Fibroblast of skin of left biceps (primary cell): ENCODE data around the gene PI16.
"Not testable (repeated sequence)": the region's sequence is repeated elsewhere in the genome, so short reads cannot be mapped to it uniquely, and the experiment has no call there.

Source experiments
- DNase-seq, 2 experiments: peaks; one replicate each; pipeline ENCODE4 v3.0.0-alpha.2; 2013; ENCODE audit warnings: low read depth in 2 of 2

The PI16 gene

DNA sequence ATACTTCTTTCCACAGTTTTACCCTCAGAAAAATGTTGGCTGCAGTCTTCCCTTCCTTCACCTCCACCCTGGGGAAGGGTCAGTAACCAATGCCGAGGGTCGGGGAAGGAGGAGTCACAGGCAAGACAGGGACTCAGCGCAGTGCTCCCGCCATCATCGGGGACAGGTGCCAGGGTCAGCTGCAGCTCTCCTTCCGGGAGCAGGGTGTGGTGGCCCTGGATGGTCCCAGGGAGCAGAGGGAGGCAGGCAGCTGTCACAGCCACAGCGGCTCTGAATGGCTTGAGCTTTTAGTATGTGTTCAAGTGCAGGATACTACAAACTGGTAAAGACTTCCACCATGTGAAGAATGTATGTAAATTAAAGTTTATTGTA, 26.0 kb upstream of the PI16 start:
- DNase-seq: no peak

DNA sequence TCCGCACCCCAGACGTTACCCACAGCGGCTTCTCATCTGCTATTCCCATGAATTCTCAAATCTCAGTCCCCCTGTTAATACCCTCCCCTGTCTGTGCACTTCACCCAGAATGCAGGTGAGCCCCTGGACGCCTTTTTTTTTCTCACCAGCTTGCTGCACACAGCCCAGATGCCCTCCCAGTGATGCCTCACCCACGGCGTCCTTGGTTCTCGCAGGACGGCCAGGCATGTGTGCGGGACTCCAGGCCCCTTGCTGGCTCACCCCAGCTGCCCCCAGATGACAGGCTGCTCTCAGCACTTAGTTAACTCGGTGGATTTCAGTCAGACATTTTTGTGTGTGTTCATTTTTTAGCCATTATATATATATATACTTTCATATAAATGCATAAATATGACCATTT, 25.4 kb upstream of the PI16 start:
- DNase-seq: no peak

DNA sequence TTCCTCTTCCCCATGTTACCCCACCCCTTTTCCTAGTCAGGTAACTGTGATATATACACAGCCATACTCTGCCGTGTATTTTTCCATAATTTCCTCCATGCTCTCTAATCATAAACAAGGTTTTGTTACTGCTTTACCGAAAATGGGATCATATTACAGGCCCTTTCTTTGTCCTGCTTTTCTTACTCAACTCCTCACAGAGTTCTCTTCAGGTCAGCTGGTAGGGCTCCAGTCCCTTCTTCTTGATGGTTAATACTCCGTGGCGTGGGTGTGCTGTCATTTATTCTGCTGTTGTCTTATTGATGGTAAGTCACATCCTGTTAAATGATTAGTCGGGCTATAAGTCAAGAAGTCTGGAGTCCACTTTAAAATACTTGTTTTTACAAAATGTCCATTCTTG, 24.9 kb upstream of the PI16 start:
- DNase-seq: no peak

DNA sequence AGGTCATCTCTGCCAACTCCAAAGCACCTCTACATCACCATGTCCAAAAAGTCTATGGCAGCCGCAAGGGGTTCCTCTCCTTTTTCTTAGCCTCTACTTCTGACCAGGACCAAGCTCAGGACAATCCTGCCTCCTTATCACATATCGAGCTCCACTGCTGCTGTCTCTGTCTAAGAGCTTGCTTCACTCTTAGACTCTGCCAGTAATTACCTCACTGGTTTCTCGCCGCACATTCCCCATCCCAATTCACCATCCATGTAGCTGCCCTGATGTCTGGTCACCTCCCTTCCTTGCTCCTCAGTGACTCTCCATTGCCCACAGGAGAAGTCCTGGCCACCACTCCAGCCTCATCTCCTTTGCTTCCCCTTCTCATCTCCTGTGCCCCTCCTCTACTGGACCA, 24.1 kb upstream of the PI16 start:
- no peak for DNase-seq

DNA sequence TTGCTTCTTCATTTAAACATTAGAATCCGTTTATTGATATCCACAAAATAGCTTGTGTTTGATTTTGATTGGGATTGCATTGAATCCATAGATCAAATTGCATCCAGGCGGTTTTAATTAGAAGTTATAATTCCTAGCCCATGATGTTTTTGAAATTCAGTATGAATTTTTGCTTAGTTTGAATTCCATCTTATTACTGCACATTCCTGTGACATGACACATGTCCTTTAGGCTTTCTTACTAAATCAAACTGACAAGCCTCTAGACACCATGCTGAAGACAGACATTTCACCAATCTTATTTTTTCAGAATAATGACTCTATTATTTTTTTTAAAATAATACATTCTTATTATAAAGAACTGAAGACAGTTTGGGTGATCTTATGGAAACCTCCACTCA, 21.4 kb upstream of the PI16 start:
- peak; percentile 75 to 80 for DNase-seq

DNA sequence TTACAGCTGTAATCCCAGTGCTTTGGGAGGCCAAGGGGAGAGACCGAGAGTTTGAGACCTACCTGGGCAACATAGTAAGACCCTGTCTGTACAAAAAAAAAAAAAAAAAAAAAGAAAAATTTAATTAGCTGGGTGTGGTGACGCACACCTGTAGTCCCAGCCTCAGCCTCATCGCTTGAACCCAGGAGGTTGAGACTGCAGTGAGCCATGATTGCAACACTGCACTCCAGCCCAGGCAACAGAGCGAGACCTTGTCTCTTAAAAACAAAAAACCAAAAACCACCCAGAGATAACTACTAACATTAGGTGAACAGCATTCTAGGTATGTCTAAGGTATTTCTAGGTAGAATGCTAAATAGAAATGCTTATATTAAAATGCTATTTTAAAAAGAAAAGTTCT, 21.0 kb upstream of the PI16 start:
- no peak for DNase-seq

DNA sequence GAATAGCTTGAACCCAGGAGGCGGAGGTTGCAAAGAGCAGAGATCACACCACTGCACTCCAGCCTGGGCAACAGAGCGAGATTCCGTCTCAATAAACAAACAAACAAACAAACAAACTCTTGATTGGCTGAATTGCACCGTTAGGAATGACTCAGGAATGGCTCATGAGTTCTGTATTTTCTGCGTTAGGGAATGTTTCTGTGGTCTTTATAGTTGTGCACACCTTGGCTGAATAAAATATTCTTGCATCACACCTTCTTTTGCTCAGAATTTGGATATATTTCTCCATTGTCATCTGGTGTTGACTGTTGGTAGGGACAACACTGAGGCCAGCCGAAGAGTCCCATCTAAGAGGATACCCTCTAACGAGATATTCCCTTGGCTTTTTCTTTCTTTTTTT, 19.6 kb upstream of the PI16 start:
- no peak for DNase-seq

DNA sequence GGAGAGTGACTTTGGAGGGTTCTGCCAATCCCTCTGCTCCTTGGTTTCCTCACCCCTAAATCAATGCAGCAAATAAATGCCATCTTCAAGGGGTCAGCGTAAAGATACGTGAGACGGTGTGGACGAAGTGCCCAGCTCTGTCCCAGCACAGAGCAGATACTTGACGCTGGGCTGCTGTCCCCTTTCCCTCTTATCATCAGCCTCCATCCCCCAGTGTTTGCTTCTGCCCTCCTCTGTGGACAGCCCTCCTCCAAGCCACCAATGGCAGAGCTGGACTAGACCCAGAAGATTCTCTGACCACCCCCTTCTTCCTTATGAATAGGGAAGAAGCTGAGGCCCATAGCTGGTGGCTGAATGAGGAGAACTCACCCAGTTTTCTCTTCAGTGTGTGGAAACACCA, 17.7 kb upstream of the PI16 start:
- no peak for DNase-seq

DNA sequence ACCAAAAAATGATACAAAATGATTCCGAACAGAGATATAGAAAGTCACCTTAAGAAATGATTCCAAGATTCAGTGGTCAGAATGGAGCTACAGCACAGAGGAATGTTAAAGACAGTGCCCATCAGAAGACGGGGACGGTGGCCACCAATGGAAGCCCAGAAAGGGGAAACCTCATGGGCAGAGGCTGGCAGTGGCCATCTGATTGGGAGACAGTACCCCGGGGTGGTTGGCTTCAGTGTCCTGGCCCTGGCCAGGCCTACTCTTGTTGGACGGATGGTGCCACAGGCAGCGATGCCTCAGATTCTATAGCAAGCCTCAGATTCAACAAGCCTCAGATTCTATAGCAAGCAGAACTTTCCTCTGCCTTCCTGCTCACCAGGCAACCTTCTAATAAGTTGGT, 16.6 kb upstream of the PI16 start:
- DNase-seq: no peak

DNA sequence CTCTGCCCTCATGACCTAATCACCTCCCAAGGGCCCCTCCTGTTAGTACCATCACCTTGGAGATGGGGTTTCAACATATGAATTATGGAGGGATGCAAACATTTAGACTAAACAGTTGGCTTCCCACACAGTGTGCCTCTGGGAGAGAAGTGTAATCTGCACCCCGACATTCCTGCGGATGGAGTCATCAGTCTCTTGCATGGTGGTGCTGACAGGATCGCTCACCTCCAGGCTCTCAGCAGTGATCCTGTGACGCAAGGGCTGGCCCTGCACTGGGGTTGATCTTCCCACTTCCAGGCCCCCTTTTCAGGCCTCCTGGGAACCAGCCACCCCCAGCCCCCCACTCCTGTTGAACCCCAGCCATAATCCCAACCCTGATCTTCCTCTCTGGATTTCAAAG, 16.0 kb upstream of the PI16 start:
- peak; percentile 73 to 76 for DNase-seq

DNA sequence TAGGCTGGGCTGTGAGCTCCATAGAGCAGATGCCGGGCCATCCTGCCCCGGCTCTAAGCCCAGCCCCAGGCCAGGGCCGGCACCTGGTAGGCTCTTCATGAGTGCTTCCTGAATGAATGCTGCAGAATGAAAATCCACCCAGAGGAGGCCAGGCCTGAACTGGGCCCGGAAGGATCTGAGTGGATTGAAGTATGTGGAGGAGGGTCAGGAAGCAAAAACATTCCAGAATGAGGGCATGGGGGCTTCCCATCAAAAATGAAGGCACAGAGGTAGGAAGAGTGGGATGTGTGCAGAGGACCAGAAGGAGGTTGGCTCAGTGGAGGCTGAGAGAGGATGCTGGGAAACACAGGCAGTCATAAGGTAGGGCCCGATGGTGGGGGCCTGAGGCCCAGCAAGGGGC, 15.5 kb upstream of the PI16 start:
- not testable (repeated sequence) for DNase-seq

DNA sequence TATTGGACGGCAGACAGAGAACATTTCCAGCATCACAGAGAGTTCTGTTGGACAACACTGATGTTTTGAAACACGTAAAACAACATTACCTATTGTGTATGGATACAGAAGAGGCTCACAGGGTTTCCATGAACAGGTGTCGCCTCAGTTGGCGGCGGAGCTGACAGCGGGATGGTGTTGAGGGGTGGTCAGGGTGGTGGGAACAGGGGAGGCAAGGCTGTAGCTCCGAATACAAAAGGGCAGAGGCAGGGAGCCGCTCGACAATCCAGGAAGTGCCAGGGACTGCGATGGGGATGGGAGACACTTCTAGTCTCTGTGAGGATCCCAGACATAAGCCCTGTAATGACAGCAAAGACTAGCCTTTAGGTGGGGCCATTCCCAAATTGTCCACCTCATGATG, 14.5 kb upstream of the PI16 start:
- DNase-seq: no peak

DNA sequence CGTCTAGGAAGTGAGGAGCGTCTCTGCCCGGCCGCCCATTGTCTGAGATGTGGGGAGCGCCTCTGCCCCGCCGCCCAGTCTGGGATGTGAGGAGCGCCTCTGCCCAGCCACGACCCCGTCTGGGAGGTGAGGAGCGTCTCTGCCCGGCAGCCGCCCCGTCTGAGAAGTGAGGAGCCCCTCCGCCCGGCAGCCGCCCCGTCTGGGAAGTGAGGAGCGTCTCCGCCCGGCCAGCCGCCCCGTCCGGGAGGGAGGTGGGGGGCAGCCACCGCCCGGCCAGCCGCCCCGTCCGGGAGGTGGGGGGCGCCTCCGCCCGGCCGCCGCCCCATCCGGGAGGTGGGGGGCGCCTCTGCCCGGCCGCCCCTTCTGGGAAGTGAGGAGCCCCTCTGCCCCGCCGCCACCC, 13.0 kb upstream of the PI16 start:
- not testable (repeated sequence) for DNase-seq

DNA sequence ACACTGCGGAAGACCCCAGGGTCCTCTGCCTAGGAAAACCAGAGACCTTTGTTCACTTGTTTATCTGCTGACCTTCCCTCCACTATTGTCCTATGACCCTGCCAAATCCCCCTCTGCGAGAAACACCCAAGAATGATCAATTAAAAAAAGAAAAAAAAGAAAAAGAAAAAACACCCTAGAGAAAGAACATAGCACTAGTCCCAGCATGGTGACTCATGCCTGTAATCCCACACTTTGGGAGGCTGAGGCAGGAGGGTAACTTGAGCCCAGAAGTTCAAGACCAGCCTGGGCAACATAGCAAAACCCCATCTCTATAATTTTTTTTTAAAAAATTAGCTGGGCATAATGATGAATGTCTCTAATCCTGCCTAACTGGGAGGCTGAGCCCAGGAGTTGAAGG, 12.2 kb upstream of the PI16 start:
- DNase-seq: not testable (repeated sequence)

DNA sequence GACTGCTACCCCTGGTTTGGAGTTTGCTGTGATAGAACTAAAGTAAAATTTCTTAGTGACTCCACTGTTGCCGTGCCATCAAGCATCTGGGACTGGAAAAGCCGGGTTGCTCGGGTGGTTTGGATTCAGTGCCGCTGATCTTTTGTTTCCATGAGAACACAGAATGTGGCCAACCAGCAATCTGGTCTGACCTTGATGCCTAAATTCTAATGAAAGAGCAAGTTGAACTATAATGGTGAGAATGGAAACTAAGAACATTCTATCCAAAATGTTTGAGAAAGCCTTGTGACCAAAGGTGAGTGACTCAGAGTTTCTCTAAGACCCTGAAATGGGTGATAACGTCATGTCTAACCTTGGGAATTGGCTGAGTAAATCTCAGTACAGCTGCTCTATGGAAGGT, 9.9 kb upstream of the PI16 start:
- DNase-seq: no peak

DNA sequence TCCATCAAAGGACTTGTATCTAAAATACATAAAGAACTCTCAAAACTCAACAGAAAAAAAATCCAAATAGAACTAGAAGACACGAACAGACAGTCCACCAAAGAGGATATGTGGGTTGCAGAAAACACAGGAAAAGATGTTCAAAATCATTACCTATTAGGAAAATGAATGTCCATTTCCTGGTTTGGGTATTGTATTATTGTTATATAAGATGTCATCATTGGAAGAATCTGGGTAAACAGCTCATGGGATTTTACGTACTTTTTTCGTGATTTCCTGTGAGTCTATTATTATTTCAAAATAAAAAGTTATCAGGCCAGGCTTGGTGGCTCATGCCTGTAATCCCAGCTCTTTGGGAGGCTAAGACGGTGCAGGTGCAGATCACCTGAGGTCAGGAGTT, 9.2 kb upstream of the PI16 start:
- DNase-seq: no peak

DNA sequence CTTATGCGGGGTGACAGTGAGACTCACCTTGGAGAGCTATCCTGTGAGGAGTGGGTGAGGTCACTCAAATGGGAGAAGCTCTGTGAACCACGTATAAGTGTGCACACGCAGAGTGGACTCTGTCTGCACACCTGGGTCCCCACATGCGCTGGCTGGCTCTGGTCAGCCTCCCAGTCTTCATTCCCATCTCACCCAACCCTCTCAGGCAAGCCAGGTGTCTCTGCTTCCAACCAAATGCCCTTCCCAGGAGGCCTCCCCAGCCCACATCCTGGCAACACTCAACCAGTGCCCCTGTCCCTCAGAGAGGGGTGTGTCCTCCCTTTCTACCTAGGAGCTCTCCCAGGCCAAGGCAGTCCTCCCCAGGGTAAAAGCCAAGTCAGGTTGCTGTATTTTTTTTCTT, 8.0 kb upstream of the PI16 start:
- no peak for DNase-seq

DNA sequence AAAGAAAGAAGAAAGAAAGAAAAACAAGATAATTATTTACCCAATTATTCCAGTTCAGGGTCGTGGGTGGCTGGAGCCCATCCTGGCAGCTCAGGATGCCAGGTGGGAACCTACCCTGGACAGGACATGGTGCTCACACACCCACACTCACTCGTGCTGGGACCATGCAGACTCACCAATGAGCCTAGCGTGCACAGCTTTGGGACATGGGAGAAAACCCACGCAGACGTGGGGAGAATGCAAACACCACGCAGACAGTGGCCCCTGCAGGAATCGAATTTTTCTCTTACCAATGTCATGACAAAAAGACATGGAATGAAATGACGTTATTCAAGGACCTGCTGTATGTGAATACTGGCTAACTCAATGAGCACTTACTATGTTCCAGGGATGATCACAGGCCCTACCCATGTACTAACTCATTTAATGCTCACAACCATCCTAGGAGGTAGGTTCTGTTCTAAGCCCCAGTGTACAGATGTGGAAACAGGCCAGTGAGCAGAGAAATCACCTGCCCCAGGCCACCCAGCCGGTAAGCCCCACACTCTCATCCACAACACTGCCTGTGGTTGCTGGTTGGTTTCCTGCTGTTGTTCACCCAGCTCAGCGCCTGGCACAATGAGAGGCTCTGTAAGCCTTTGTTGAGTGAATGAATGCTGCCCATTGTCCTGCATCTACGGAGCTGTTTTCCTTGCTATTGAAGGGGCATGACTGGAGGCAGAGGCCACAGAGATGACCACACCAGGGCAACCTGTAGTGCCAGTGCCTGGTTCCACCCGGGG, 6.8 kb upstream of the PI16 start:
- DNase-seq: no peak

DNA sequence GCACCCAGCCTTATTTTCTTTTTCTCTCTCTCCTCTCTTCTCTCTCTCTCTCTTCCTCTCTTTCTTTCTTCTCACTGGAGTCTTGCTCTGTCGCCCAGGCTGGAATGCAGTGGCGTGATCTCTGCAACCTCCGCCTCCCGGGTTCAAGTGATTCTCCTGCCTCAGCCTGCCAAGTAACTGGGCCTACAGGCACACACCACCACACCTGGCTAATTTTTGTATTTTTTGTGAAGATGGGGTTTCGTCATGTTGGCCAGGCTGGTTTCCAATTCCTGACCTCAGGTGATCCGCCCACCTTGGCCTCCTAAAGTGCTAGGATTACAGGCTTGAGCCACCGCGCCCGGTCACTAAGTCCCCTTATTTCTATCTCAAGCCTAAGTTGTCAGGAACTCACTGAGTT, 5.5 kb upstream of the PI16 start:
- DNase-seq: not testable (repeated sequence)

DNA sequence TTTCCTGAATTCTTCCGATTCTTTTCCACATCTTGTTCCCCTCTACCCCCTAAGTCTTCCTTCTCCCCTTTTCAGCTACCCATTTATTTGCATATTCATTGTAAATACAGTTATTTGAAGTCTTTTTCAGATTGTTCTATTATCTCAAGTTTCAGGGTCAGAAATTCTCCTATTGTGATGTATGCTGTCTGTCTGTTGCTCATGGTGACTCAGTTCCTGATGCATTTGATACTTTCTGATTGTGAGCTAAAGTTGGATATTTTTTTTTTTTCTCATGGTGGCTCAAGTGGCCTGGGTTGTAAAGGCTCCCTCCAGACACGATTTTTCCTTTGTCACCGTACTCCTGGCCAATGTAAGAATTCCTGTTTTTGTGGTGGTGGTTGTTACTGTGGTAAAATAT, 4.9 kb upstream of the PI16 start:
- no peak for DNase-seq

DNA sequence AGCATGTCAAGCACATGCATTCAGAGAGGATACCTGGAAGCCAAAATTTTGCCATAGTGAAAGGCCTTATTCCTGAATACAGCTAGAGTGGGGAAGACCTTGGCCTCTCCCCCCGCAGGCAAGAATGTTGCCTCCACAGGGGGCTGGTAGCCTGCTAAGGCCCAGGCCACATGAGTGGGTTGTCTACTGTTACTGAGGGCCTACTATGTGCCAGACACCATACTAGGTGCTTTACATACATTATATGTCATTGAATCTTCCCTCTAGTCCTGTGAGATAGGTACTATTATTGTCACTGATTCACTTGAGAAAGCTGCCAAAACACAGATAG, 642 bp upstream of the PI16 start:
- DNase-seq: no peak

DNA sequence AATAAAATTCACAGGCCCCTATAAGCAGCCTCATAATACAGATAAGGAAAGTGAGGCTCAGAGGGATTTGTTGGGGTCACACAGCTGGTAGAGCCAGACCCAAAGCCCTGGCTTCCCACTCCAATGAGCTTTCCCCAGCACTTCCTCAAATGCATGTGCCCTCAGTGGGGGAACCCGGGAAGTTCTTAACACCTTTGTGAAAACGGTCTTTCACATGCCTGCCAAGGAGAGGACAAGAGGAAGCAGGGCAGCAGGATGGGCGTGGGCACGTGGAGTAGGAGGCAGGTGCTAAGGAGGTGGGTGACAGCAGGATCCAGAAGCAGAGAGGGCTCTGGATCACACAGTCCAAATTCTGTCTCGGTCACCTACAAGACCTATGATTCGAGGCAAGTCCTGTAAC, 598 bp downstream of the PI16 start:
- no peak for DNase-seq

DNA sequence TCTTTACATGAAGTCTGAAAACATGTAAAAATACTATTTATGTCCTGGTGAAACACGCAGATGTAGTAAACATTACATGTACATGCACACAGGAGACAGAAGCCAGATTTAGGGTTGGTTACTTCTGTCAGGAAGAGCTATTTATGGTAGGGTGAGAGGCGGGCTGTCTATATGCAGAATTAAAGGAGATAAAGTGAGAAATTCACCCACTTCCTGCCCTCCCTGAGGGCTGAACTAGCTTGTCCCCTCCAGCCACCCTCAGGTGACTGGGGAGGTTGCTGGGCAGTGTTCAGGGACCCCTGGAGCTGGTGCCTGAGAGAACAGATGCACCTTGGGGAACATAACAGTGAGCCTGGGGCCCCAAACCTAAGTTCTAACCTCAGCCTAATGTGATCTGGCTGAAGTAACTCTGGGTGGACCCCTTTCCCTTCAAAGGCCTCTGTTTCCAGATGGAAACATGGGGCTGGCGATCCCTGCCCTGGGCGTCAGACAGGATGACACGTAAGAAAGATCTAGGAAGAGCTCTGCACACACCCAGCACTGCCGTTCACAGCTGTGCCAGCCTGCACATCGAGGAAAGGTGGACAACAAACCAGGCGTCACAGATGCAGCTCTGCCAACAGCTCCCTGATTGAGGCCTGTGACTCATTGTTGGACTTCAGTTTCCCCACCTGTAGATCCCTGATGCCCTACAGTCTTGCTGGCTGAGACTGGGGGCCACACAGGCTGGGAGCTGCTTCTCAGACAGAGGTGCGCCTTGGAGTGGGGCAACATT, 1.3 kb downstream of the PI16 start:
- no peak for DNase-seq

DNA sequence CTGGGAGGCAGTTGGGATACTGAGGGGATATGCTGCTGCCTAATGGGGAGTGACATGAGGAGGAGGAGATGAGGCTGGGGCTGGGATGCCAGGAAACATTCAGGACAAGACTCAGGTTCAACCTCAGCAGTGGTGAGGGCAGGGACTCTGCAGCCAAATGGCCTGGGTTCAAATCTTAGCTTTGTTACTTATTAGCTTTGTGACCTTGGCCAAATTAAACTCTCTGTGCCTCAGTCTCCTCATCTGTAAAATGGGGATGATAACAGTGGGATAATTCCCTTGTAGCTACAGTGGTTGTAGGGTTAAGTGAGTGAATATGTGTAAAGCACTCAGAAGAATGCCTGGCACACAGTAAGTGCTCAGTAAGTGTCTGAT, 1.9 kb downstream of the PI16 start:
- no peak for DNase-seq
